Hepatocyte (in vitro differentiated cells): Measurements from ENCODE around the gene GRIK2. TPM values are rescaled to one million over a fixed set of nuclear protein-coding genes. Genes with fewer than 3 reads are reported as not detected.

Source experiments
- DNase-seq: peaks from one replicate; pipeline ENCODE4 v3.0.0-alpha.2; 2016; ENCODE audit warnings: low spot score
- H2AFZ ChIP-seq: fragments of 200-600 bp; sonication (generic); 2 replicates; pipeline ENCODE4 v1.6.0; 2016; ENCODE audit warnings: antibody characterized with exemption, mild to moderate bottlenecking
- H3K27ac ChIP-seq: fragments of 200-600 bp; sonication (generic); 2 replicates; pipeline ENCODE4 v1.5.1; 2016; ENCODE audit warnings: mild to moderate bottlenecking
- H3K27me3 ChIP-seq: fragments of 200-600 bp; sonication (generic); 2 replicates; pipeline ENCODE4 v1.6.1; 2016
- H3K36me3 ChIP-seq: fragments of 200-600 bp; sonication (generic); replicated peaks from 2 replicates; pipeline ENCODE4 v1.5.1; 2016; ENCODE audit warnings: low read depth; ENCODE audit not compliant: insufficient read depth
- H3K4me1 ChIP-seq: fragments of 200-600 bp; sonication (generic); 2 replicates; pipeline ENCODE4 v1.5.1; 2016; ENCODE audit warnings: mild to moderate bottlenecking, moderate library complexity; ENCODE audit not compliant: insufficient read depth
- H3K4me2 ChIP-seq: fragments of 200-600 bp; sonication (generic); 2 replicates; pipeline ENCODE4 v1.6.0; 2016
- H3K4me3 ChIP-seq: fragments of 200-600 bp; sonication (generic); 2 replicates; pipeline ENCODE4 v1.5.1; 2016; ENCODE audit warnings: mild to moderate bottlenecking
- H3K79me2 ChIP-seq: fragments of 200-600 bp; sonication (generic); 2 replicates; pipeline ENCODE4 v1.6.0; 2017; ENCODE audit warnings: mild to moderate bottlenecking
- H3K9me2 ChIP-seq: fragments of 200-600 bp; sonication (generic); replicated peaks from 2 replicates; pipeline ENCODE4 v1.6.0; 2017; ENCODE audit warnings: mild to moderate bottlenecking; ENCODE audit not compliant: insufficient read depth
- H3K9me3 ChIP-seq: fragments of 200-600 bp; sonication (generic); 2 replicates; pipeline ENCODE4 v1.5.1; 2016; ENCODE audit warnings: low read depth, mild to moderate bottlenecking
- H4K20me1 ChIP-seq: fragments of 200-600 bp; sonication (generic); 2 replicates; pipeline ENCODE4 v1.6.0; 2016; ENCODE audit warnings: mild to moderate bottlenecking; ENCODE audit not compliant: insufficient read depth, poor library complexity, severe bottlenecking
- CTCF ChIP-seq: fragments of 200-600 bp; sonication (generic); IDR thresholded peaks from 2 replicates; pipeline ENCODE4 v1.5.1; 2016; ENCODE audit warnings: antibody characterized with exemption, mild to moderate bottlenecking; ENCODE audit not compliant: poor library complexity
- EZH2 ChIP-seq: fragments of 200-600 bp; sonication (generic); IDR thresholded peaks from 2 replicates; pipeline ENCODE4 v1.6.1; 2016; ENCODE audit warnings: antibody characterized with exemption, mild to moderate bottlenecking, borderline replicate concordance
- EZH2phosphoT487 ChIP-seq: fragments of 200-600 bp; sonication (generic); IDR thresholded peaks from one replicate; pipeline ENCODE4 v1.6.1; 2018; ENCODE audit warnings: antibody characterized with exemption, mild to moderate bottlenecking, low read depth, moderate library complexity; ENCODE audit not compliant: unreplicated experiment, severe bottlenecking
- WGBS: methylation state at CpG from one replicate; pipeline ENCODE4 v1.1.6; 2016; ENCODE audit warnings: low lambda C conversion rate; ENCODE audit errors: missing lambda C conversion rate; 5-methylcytosine and 5-hydroxymethylcytosine counted together
- polyA plus RNA-seq: library from polyadenylated mRNA; unstranded; fragments of >200 nt; fragmentation: Nextera tagmentation; extraction: Ambion mirVana; gene quantifications from 2 replicates; pipeline ENCODE4 v1.2.1, GENCODE V29; 2016
- total RNA-seq: library from RNA; depleted of rRNA; stranded (reverse); fragments of >200 nt; gene quantifications from 2 replicates; pipeline ENCODE4 v1.2.3, GENCODE V29; 2014

Gene GRIK2
- total and polyA plus RNA-seq, 2 experiments from 2014 or later = 5.8 to 6.2 TPM

- H3K27me3 ChIP-seq = no peaks in the 10 kb centered on the region
- H4K20me1 ChIP-seq = no peaks in the 10 kb centered on the region
- 67% methylated on average over 1 of the region's 1 CpG for WGBS
- H3K9me3 ChIP-seq = no peaks in the 10 kb centered on the region
- DNase-seq = no peak
- TF ChIP-seq CTCF (no peak), EZH2phosphoT487 (no peak), EZH2 (no peak)
- no peaks in the 10 kb centered on the region for H3K9me2 ChIP-seq
- no peak overlapping the region for H2AFZ ChIP-seq
- H3K36me3 ChIP-seq = no peaks in the 10 kb centered on the region
- no peaks in the 10 kb centered on the region for H3K4me1 ChIP-seq
- H3K79me2 ChIP-seq = no peaks in the 10 kb centered on the region
- no peak overlapping the region for H3K27ac ChIP-seq
- H3K4me3 ChIP-seq = no peak overlapping the region
- H3K4me2 ChIP-seq = no peak overlapping the region
These were observed 313.1 kb downstream of the GRIK2 start for GRCh38 chr6:101706576-101706975.

GRCh38 chr6:101711518-101711917 lies 318.0 kb downstream of the GRIK2 start:
- no peaks in the 10 kb centered on the region for H3K36me3 ChIP-seq
- no peak for DNase-seq
- H3K4me1 ChIP-seq = no peaks in the 10 kb centered on the region
- no peak for TF ChIP-seq CTCF
- TF ChIP-seq EZH2 = no peak
- TF ChIP-seq EZH2phosphoT487 = no peak
- no peaks in the 10 kb centered on the region for H3K79me2 ChIP-seq
- WGBS = 89% methylated on average over 1 of the region's 1 CpG
- H4K20me1 ChIP-seq = no peaks in the 10 kb centered on the region
- H3K4me2 ChIP-seq = no peak overlapping the region
- no peaks in the 10 kb centered on the region for H3K9me3 ChIP-seq
- no peak overlapping the region for H3K27ac ChIP-seq
- no peaks in the 10 kb centered on the region for H3K27me3 ChIP-seq
- H2AFZ ChIP-seq = no peak overlapping the region
- H3K9me2 ChIP-seq = no peaks in the 10 kb centered on the region
- H3K4me3 ChIP-seq = no peak overlapping the region

- Histone ChIP-seq H3K27me3 (no peaks in the 10 kb centered on the region), H3K36me3 (no peaks in the 10 kb centered on the region), H3K4me3 (no peak overlapping the region), H3K79me2 (no peaks in the 10 kb centered on the region), H3K4me2 (no peak overlapping the region), H3K4me1 (no peaks in the 10 kb centered on the region), H3K27ac (no peak overlapping the region), H4K20me1 (no peaks in the 10 kb centered on the region), H3K9me2 (no peaks in the 10 kb centered on the region), H3K9me3 (no peaks in the 10 kb centered on the region), H2AFZ (no peak overlapping the region)
- no peak for TF ChIP-seq EZH2phosphoT487
- no peak for TF ChIP-seq CTCF
- no peak for TF ChIP-seq EZH2
- DNase-seq = no peak
- 69% methylated on average over 1 of the region's 1 CpG for WGBS
These were observed 322.9 kb downstream of the GRIK2 start for GRCh38 chr6:101716387-101716786.

- H3K27ac ChIP-seq = no peak overlapping the region
- H2AFZ ChIP-seq = no peak overlapping the region
- H3K36me3 ChIP-seq = no peaks in the 10 kb centered on the region
- DNase-seq = no peak
- no peaks in the 10 kb centered on the region for H3K9me3 ChIP-seq
- no peaks in the 10 kb centered on the region for H3K4me1 ChIP-seq
- no peak for TF ChIP-seq EZH2
- TF ChIP-seq CTCF = no peak
- TF ChIP-seq EZH2phosphoT487 = no peak
- no peaks in the 10 kb centered on the region for H3K79me2 ChIP-seq
- H3K4me3 ChIP-seq = no peak overlapping the region
- H3K27me3 ChIP-seq = no peaks in the 10 kb centered on the region
- no peaks in the 10 kb centered on the region for H4K20me1 ChIP-seq
- no peaks in the 10 kb centered on the region for H3K9me2 ChIP-seq
- no peak overlapping the region for H3K4me2 ChIP-seq
These were observed 323.3 kb downstream of the GRIK2 start for GRCh38 chr6:101716810-101717209.
